Measurements from ENCODE around the gene FAM107A.

FAM107A gene

DNA sequence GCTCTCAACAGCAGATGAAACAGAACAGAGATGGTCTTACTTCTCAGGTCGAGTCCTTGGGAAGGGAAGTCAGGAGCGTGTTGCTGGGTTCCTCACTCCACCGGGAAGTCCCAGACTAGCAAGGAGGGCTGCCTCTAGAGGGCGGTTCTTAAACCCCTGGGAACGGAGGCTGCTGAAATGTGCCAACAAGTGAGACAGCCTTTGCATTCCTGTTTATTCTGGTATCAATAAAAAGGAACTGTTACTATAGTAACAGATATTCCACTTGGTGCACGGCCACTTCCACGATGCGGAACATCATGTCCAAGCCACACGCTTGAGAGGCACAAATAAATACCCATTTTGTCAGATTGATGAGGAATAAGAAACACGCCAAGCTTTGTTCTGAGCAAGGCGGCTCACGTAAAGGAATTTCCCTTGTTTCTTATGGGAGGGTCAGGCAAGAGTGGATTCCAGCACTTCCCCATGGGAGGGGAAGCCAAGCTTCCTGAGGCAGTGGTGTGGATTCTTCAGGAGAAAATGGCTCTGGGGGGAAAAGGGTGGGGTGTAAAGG is at the start of gene FAM107A:
Gene FAM107A, minus strand, starts transcription at position 123 of the 553 bp plus-strand sequence. CDS start 7,531 bp downstream, outside the sequence.
- no peak for DNase-seq

- no peak for DNase-seq
Measured at GRCh38 chr3:58625196-58625824, 48.1 kb upstream of the FAM107A start.

GRCh38 chr3:58624550-58624949 is 47.4 kb upstream of the FAM107A start:
- no peak for DNase-seq

GRCh38 chr3:58623961-58624360 is 46.8 kb upstream of the FAM107A start:
- no peak for DNase-seq

DNA sequence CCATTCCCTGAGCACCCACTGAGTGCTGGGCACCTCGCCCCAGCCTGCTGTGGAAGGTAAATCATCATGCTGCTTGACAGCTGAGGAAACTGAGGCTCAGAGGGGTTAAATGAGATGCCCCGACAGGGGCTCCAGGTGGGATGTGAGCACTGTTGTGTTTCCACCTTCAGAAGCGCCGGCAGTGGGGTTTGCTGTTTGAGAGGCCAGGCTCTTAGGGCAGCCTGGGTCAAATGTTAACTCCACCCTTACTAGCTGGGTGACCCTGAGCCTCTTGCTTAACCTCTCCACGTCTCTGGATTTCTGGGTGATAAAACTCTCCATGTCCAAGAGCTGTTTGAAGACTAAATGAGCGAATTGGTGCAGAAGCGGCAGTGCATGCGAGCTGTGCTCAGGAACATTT is 46.3 kb upstream of the FAM107A start:
- no peak for DNase-seq

GRCh38 chr3:58622892-58623291 is 45.7 kb upstream of the FAM107A start:
- DNase-seq: no peak

GRCh38 chr3:58622436-58622835 is 45.2 kb upstream of the FAM107A start:
- DNase-seq: no peak

DNA sequence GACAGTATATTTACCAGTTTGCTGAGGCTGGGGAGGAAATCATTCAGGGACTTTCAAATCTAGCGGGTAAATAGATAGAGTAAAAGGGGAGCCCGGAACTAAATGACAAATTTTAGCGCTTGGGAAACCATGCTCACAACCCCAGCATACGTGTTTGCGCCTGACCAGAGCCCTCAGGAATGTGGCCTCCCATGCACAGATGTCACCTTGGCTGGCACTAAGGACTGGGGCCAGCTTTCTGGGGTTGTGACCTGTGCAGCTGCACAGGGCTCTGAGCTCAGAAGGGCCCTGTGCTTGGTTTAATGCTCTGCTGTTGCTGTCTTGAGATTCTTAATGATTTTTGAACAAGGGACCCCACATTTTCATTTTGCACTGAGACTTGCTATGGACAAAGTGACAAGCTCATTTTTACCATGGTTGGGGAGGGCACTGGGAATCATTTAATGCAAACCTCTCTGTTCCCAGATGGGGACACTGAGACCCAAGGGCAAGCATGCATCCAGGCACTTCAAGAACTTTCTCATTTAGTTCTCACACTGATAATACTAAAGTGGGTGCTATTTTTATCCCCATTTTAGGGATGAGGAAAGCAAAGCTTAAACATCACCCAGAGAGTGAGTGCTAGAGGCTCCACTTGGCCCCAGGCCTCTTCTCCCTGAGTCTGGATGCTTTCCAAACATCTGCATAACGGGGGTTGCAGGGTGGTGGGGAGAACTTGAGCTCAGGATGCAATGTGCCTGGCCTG is 44.1 kb upstream of the FAM107A start:
- no peak for DNase-seq

DNA sequence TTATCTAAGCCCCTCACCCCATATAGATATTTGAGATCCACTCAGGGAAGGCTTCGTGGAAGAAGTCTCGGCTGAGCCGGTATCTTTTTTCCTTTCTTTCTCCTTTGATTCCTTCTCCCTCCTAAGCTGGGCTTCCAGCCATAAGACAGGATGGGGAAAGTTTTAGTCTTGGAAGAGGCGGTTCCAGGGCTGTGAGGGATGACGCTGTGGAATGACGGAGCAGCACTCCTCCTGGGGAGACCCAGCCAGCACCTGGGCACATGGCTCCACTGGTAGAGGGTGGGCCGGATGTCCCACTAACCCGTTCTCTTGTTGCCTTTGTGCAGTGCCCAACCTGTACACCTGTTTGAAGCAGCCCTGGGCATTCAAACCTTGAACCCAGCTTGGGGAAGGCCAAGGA is 43.2 kb upstream of the FAM107A start:
- DNase-seq: no peak

- DNase-seq: no peak
Measured at GRCh38 chr3:58617338-58617761, 40.2 kb upstream of the FAM107A start.

- DNase-seq: no peak
Measured at GRCh38 chr3:58613236-58614132, 36.3 kb upstream of the FAM107A start.

DNA sequence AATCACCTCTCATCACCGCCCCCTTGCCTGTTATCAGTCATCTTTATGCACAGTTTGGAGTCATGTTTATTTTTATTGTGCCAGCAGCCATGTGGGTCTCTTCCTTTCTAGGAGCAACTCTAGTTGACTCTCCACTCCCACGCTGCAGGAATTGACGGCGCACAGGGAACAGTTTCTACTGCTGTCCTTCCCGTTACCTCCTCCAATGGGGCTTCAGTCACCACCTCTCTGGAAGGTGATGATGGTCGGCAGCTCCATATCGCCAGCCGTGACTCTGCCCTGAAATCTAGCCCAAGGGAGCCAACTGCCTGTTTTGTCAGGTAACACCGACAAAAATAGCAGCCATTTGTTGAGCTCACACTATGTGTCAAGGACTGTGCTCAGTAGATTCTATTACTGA is 35.6 kb upstream of the FAM107A start:
- DNase-seq: no peak

- no peak for DNase-seq
Measured at GRCh38 chr3:58609990-58610389, 32.8 kb upstream of the FAM107A start.

GRCh38 chr3:58608648-58609047 is 31.5 kb upstream of the FAM107A start:
- DNase-seq: peak; percentile 67

DNA sequence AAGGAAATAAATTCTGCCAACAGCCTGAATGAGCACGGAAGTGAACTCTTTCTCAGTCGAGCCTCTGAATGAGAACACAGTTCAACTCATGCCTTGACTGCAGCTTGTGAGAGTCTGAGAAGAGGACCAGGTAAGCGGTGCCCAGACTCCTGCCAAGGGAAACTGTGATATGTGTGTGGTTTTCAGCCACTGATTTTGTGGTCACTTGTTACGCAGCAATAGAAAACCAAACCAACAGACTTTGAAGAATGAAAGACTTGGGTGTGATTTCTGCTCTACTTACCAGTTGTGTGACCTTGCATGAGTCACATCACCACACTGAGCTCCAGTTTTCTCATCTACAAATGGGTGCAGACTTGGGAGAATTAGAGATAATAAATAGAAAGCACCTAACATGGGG is 30.6 kb upstream of the FAM107A start:
- DNase-seq: no peak

DNA sequence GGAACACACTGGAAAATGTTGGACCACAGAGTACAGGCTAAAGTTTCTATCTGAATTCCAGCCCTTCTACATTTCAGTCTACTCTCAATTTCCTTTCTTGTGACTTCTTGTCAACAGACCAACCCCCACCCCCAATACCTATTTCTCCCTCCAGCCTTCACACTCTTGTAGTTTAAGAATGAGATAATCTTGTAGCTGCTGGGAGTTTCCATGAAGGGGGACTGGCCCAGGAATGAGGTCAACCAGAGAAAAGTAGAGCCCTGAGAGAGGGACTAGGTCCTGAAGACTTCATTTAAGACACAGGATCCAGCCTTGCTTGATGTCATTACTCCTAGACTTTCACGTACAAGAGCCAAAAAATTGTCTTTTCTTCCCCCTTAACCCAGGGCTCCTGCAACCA is 29.5 kb upstream of the FAM107A start:
- no peak for DNase-seq

- no peak for DNase-seq
Measured at GRCh38 chr3:58604031-58604430, 26.8 kb upstream of the FAM107A start.

GRCh38 chr3:58603606-58604005 is 26.4 kb upstream of the FAM107A start:
- DNase-seq: no peak

GRCh38 chr3:58597770-58598310 is 20.6 kb upstream of the FAM107A start:
- no peak for DNase-seq

DNA sequence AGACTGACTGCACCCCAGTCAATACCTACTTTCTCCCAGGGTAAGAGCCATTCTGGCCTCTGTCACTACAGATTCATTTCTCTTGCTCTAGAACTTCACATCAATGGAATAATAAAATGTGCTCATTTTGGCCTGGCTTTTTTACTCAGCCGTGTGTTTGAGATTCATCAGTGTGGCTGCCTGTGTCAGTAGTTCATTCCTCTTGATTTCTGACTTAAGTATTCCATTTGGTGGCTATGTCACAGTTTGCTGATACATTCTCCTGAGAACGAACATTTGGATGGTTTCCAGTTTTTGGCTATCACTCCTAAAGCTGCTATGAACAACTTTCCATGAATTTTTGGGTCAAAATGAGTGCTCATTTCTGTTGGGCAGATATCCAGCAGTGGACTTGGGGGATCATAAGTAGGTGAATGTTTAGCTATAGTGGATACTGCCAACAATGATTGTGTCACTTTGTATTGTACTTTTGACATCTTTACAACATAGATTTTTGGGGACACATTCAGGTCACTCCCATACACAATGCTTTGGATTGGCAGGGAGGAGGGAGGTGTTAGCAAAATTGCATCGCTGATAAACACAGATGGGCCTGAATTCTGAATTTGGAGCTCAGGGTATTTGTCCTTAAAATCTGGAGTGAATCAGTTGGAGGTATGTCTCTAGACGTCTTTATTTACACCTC is 19.8 kb upstream of the FAM107A start:
- DNase-seq: no peak

- DNase-seq: no peak
Measured at GRCh38 chr3:58594117-58594516, 16.9 kb upstream of the FAM107A start.
